WTC11 (cell line): ENCODE measurements around the gene RND3.

Source experiments
- ATF3 ChIP-seq: sonication (generic); formaldehyde crosslinking; conservative IDR thresholded peaks from 2 replicates; pipeline ENCODE4 v1.8.1; 2022; ENCODE audit warnings: mild to moderate bottlenecking, missing genetic modification reagents
- ETV6 ChIP-seq: sonication (generic); formaldehyde crosslinking; IDR thresholded peaks from 2 replicates; pipeline ENCODE4 v1.8.1; 2022; ENCODE audit warnings: mild to moderate bottlenecking, missing genetic modification reagents
- RELA ChIP-seq: sonication (generic); formaldehyde crosslinking; IDR thresholded peaks from 2 replicates; pipeline ENCODE4 v1.8.1; 2022; ENCODE audit warnings: missing genetic modification reagents, mild to moderate bottlenecking, borderline replicate concordance

DNA sequence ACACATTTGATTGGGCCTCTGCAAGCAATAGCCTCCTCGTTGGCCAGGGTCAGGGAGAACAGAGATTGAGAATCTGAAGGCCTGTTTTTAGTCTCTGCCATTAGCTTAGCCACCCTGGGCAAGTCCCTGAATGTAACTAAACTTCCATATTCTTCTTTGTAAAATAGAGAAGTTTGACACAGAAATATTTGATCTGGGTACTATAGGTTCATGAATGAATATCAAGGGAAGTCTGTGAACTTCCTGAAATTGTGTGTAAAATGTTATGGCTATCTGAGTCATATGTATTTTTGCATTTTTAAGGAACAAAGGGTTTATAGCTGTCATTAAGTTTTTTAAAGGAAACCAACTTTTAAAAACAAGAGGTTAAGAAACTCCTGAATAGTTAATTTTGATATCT lies 23.2 kb downstream of the RND3 start:
- no peak for TF ChIP-seq RELA (CRISPR knock-in tag)
- TF ChIP-seq ETV6 (CRISPR knock-in tag) = no peak
- TF ChIP-seq ATF3 (CRISPR knock-in tag) = no peak
